GM19455 (cell line): Measurements from ENCODE around the gene MSI2.

Source experiments
- ATAC-seq: cut with Tn5 transposase; IDR thresholded peaks from one replicate; pipeline ENCODE4 v1.9.1; 2021; ENCODE audit not compliant: unreplicated experiment

MSI2 gene

DNA sequence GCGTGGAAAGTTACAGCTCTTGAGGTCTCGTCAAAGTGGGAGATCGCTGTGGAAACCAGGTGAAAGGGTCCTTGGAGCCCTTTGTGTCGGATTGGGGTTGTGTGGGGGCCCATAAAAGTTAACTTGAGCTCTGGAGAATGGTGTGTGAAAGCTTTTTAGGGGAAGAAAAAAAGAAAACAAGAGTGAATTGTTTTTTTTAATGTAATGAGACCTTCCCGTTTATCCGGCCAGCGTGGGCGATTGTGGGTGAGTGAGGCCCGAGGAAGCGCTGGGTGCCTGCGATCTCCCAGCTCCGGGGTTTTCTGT is 150.6 kb downstream of the MSI2 start:
- no peak for ATAC-seq

DNA sequence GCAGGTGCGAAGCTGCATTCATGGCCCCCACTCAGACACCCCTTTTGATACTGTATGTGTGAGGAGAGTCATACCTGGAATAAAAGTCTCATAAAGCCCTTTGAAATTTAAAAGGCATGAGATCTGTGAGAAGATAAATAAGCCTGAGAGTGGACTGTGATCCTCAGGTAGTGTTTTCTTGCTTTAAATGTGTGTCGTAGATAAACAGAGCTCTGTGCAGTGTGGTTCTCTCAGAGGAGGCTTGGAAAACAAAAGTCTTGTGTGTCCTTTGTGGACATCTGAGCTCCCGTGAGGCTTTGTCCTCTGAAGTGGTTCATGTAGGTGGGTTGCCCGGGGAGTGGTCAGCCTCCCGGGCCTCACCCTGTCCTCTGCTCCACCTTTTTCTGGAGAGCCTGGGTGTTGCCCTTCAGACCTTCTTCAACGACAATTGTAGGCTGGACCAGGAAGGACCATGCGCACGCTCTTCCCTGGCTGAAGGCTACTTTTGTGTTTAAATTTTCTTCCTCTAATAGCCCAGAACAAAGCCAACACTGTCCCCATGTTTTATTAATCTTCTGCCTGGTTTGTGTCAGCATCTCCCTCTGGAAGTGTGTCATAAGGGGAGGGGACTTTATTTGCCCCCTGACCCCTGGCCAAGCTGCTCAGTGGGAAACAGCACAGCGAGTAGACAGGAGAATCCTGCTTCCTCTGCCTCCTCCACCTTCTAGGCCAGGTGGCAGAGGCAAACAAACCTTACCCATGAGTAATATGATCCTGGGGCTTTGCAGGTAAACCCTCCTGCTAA is 151.2 kb downstream of the MSI2 start:
- no peak for ATAC-seq

DNA sequence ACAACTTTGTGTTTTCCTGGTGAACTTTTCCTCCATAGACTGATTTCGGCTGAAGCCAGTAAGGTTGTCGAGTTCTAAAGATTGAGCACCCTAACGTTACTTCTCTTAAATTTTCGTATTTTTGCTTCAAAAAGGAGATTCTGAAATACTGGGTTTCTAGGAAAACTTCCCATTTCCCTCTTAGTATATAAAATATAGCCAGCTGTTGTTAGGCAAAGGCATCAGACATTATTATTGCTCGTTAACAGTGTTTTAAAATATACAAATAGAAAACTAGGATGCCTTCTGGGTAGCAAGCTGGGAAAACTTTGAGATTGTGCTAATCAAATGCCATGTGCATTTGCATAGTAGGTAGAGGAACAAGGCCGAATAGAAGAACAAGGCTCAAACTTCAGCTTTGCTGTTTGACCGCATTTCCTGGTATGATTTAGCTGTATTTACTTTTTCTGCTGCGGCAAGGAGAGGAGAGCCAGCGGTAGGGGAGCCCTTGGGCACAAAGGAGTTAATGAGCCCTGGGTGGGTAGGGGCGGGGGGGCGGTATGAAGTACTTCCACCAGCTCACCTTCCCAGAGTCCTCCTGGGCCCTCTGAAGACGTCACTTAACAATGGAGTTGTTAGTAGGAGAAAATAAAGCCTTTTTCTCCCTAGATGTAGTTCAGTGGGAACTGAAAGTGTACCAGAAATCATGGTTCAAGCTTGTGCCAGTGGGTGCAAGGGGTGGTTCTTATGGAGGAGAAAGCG is 151.9 kb downstream of the MSI2 start:
- ATAC-seq, result no peak

DNA sequence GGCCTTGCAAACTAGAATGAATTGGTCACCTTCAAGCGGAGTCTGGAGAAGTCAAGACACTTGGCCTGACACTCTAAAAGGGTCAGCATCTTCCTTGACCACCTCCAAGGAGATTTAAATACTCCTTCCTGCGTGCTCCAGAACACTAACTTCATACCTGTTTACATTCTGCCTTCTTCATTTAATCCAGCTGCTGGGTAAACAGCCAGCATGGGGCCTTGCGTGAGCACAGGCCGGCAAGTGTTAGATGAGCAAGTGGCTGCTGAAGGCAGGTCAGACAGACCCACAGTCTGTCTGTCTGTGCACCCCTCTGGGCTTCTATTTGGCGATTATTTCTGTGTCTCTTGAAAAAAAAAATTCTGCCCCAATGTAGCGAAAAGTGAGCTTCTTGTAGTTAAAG is 153.8 kb downstream of the MSI2 start:
- ATAC-seq, result no peak

DNA sequence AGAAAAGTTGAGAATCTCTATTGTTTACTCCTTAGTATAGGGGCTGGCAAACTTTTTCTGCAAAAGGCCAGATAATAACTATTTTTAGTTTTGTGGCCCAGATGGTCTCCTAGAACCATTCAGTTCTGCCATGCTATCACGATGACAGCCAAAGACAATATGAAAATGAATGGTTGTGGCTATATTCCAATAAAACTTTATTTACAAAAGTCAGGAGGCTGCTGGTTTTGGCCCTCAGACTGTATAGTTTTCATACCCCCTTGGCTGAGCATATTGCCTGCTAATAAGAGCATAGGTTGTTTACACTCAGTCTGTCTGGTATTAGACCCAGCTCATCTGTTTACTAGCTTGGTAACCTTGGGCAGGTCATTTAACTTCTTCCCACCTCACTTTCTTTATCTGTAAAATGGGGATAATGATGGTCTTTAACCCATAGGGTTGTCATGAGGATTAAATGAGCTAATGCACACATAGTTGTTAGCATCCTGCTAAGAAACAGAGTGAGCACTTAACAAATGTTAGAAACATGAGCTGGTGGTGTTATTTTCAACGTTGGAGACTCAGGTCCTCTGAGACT is 156.3 kb downstream of the MSI2 start:
- ATAC-seq, result no peak

DNA sequence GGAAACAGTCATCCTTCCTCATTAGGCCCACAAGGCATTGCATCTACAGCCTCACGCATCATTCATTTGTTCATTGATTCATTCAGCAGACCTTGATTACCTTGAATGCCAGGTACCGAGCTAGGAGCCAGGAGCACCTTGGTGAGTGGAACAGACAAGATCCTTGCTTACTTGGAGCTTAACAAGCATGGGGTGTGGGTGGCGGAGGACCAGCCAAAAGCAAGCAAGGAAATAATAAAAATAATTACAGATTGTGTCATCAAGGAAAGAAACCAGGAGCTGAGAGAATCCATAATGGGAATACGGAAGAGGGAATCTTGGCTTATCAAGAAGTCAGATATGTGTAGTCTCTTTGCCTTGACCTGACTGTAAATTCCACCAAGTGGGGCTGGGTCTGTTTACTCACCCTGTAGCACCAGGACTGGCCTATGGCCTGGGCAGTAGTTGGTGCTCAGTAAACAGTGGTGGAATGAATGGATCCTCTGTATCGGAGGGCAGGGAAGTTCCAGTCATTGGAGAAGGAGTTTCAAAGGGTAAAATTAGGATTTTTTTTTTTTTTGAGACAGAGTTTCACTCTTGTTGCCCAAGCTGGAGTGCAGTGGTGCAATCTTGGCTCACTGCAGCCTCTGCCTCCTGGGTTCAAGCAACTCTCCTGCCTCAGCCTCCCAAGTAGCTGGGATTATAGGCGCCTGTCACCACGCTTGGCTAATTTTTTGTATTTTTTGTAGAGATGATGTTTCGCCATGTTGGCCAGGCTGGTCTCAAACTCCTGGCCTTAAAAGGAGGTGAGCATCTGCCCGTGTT is 157.7 kb downstream of the MSI2 start:
- no peak for ATAC-seq

DNA sequence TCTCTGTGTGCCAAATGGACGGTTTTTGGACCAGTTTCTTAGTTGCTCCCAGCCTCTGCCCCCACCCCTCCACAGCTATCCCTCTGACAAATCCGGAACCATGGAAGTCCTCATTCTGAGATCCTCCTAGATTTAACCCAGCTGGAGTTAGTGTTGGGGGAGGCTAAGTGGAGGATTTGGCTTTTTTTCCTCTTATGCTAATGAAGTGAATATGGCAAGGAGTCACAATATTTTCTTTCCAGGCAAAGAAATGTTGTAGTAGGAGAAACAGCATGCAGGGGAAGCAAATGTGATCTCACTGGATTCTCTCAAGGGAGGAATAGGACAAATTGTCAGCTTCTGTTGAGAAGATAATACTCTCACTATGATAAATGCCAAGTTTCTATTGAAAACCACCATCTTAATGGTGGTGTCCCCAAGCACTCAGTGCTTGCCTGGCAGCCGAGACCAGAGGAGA is 159.5 kb downstream of the MSI2 start:
- ATAC-seq, result no peak

DNA sequence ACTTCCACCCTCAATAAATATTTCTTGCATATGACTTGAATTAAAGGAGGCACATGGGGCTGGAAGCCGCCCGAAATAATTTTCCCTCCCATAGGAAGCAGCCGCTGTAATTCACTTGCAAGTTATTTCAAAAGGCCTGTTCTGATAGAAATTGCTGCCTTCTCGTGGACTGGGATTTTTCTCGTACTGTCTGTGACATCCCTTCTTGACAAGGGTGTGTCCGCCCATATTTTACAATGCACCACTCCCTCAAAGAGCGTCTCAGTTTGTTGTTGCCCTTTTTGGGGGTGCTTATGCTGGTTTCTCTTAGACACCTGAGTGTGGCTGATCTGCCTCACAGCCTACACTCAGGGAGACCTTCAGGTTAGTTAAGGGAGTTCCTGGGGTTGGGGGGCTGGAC is 160.0 kb downstream of the MSI2 start:
- ATAC-seq, result no peak

DNA sequence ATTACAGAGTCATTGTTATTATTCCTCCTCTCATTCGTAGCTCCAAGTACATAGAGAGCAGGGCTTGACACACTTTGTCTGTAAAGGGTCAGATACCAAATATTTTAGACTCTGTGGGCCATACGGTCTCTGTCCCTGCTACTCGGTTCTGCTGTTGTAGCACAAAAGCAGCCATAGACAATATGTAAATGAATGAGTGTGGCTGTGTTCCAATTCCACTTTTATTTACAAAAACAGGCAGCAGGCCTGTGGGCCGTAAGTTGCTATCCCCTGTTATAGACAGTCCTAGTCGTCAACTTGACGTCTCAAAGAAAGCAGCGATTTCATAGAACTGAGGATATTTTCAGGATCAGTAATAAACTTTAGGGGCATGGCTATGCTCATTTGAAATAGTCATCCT is 161.6 kb downstream of the MSI2 start:
- no peak for ATAC-seq

DNA sequence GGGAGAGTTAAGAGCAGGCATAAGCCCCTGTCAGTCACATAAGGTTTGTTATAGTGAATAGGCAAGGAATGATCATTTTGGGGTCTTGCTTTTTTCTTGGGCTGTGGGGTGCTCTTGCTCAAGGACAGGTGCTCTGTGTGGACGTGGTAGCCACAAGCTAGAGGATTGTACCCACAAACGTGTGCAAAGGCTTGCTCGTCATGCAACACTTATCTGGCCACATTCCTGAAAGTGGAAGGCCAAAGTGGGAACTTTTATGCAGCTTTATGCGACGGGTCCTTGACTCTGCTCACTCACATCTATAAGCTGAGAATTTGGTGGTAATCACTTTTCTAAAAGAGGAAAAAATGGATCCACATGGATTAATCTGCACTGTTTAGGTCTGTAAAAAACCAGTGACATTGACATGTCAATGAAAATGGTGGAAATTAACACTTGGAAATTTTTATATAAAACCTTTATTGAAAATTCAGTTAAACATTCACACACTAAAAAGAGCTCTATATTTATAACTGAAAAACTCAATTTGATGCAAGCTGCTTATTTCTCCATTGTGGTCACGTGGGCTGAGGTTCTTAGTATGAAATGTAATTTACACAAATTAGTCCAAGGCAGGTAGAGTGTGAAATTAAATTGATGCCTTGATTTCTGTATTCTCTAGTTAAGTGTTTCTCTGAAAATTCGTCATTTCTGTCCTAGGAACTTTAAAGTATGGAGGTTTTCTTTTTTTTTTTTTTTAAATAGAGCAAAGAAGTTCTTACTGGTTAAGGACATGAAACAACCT is 162.3 kb downstream of the MSI2 start:
- ATAC-seq, result no peak

DNA sequence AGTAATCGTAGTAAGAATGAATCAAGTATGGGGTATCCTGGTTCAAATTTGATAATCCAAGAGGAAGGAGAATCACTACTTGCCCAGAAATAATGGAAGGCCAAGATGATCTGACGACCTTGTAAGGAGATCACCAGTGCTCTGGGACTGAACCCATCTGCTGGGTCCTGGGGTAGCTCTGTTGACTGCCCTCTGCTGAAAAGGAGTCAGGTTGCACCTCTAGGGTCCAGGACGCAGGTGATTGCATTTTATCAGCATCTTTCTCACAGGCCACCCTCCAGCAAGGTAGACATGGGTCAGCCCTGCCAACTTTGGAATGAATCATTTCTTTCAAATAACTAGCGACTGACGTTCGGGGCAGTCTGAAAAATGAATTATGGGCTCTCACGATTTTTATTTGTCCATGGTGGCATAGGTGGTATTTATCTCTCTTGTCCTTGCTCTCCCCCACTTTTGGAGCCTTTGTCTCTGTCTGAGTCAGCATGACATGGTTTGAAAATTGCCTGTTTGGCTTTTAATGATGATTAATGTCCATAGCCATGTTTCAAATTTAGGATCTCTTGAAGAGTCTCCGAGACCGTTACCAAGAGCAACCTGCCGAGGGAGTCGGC is 163.7 kb downstream of the MSI2 start:
- no peak for ATAC-seq

DNA sequence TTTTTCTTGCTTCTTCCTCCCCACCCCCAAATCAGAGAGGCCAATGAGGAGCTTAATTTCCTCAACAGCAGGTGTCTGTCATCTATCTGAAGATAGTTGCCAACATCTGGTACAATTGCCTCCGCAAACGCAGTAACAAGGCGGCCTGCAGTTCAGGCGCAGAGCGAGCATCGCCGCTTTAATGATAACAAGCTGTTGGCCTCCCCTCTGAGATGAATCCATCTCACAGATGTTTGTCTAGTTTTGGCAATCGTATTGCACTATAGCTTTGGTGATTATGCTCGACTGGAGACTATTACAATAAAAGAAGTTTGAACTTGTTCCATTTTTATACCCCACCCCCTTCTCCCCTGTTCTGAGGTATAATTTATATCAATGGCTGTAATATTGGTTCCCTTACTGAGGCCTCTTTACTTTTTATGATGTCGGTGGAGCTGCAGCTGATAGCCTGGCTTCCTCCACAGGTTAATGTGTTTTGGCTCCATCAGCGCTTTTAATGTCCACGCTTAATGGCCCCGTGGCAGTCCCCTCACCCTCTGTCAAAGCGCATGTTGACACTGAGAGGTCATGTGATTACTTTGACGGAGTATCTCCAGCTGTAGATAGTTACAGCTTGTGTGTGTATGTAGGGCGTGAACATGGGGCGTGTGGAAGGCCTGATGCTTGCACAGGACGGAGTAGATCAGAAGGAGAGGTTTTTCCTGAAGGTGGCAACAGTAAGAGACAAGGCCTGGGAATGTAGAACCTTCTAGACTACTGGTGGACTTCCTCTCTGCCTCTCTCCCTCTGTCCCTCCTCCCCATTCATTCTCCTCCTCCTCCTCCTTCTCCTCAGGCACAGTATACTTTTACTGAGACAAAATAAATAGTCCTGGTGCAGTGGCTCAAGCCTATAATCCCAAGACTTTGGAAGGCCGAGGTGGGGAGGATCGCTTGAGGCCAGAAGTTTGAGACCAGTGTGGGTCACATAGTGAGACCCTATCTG is 164.7 kb downstream of the MSI2 start:
- ATAC-seq, result no peak

DNA sequence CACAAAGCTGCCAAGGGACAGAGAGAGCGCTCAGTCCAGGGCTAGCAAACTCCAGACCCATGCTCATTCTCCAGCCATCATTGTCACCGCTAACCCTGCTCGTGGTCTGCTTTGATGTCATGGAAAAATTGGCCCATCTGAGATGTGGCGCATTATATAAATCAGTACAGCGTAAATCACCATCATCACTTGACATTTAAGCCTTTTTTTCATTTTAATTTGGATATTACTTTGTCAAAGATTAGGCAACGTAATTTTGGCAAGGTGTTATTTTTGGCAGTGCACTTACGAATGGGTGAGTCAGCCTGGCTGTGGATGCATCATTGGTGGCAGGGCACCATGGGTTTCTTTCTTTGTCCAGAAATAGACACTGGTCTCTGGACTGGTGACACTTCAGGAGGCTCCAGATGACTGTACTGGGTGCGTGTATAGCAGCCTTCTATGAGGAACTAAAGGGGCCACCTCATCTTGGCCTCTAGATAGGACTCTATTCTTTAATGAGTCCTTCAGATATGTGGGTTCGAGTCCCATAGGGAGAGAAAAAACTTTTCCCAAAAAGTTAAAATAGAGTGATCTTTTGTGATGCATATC is 166.3 kb downstream of the MSI2 start:
- ATAC-seq, result no peak

DNA sequence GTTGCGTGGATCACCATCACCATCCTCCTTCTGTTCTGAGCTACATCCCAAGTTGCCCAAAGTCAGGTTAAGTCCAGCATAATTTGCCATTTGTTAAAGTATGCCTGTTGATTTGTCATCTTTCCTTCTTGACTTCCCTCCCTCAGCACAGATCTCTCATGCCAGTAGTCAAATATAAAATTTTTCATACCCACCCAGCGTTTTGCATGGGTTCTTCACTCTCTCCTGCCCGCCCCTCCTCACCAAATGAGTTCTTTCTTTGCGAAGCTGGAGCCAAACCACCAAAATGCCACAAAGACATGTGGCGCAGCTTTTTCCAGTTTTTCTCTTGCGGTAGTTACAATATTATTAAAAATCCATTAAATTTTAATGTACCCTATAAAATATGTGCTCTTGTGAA is 167.2 kb downstream of the MSI2 start:
- ATAC-seq, result no peak

DNA sequence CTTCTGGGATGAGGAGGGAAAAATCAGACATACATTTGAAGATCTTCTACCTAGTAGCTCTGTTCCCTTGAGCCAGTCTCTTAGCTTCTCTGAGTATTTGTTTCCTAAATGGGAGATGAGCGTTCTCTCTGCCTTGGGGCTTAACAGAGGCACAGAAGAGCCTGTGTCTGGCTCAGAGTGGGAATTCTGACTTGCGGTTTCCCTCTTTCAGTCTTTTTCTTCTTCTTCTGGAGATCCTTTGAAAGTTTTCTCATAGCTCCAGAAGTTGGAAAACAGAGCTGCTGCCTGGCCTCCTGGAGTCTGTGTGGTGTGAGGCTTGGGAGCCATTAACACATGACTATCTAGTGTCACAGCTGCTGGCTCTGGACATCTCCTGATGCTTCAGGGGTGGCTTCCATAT is 167.9 kb downstream of the MSI2 start:
- ATAC-seq, result no peak

DNA sequence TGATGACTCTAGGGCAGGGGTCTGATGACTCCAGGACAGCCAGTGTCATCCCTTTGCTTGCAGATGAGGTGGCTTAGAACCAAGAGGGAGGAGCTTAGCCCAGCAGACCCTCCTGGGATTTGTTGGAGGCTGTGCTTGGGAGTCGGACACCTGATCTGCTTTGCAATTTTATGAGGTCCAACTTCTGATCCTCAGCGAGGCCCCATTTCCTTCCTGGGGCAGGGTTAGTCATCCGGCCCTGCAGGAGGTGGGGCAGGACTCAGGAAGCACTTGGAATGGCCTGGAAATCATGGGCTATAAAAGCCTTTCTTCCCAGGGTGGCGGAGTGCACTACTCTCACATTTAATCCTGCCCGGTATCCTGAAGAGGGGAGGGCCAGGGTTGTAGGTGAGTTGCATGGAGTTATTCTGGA is 168.5 kb downstream of the MSI2 start:
- no peak for ATAC-seq

DNA sequence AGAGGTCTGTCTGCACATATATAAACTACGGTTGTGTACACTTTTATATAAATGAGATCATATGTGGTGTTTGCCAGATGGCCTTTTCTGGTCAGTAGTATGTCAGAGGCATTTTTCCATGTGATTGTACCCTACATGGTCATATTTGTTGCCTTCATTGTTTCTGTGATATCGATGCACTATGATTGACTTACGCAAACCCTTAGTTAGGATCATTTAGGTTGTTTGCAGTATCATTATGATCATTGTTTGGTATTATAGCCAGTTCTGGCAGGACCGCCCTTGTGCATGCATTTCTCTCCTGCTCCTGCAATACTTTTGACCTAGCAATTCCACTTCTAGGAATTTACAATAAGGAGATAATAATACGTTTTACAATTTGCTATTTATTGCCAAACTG is 169.1 kb downstream of the MSI2 start:
- ATAC-seq, result no peak

DNA sequence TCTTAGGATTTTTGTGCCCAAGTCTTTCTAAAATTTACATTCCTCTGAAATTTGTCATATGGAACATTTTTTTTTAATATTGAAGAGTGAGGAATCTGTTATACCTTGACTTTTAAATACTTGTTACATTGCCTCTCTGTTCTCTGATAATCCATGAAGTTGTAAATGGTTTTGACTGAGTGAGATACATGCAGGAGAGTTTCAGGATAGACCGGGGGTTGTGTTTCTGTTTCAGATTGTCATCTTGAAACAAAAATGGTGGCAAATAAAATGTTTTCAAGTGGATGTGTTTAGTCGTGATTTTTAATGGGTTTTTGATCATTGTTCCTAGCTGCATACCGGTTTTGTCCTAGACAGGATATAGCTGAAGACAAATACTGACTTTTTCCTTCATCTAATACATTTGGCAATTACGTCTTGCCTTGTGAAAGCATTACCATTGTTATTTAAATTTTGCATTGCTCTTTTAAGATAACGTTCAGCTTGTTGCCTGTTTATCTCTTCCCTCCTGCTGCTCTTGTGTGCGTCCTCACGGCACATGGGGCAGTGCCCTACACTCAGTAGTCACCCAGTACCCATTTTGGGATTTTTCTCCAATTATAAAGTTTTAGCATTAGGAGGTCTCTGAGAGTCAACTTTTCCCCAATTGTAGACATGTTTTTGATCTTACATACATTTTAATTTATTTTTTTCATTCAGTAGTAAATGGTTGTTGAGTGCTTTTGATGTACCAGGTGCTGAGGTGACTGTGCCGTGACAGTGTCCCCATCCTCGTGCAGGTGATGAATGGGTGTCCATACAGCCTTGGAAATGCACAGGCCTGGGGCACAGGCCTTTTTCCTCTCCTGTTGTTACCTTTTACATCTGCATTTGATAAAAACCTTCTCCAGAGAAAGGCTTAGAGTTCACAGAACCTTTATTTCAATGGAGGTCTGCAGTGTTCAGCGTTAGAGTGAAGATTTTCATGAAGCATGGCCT is 169.9 kb downstream of the MSI2 start:
- no peak for ATAC-seq
